ENCODE results near the gene SYNDIG1L. TPM values are rescaled to one million over a fixed set of nuclear protein-coding genes. Genes with fewer than 3 reads are reported as not detected.

The SYNDIG1L gene
- total RNA-seq, 1 donor from 2014 or later: 0.34 TPM

DNA sequence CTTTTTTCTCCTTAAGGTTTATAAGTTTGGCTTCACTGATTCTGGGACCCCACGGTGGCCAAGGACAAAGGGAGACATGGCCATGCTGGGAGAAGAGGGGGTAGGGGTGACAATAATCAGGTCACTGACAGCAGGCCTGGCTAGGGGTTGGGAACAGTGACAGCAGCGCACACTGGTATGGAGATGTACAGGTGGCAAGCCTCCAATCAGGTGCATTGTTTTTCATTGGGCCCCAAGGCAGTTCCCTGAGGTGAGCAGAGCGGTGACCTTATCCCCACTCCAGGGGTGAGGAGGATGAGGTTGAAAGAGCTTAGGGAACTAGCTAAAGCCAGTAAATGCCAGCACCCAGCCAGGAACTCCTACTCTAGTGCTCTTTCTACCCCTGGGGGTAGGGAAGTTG, 1.4 kb downstream of the SYNDIG1L start:
- Mint-ChIP-seq H3K4me3 (ENCODE audit: low read depth) (no peak overlapping the region), H3K36me3 (ENCODE audit: insufficient read depth) (no peaks in the 10 kb centered on the region), H3K27me3 (peaks cover 74% of the 10 kb centered on the region), H3K4me1 (ENCODE audit: low read depth) (no peaks in the 10 kb centered on the region), H3K27ac (no peak overlapping the region), H3K9me3 (ENCODE audit: low read depth) (no peaks in the 10 kb centered on the region)
- no peak for TF ChIP-seq CTCF (IDR thresholded peaks at IDR 0.05; ENCODE audit: unreplicated experiment)
- no peak for DNase-seq (ENCODE audit: low spot score, unreplicated experiment)

GRCh38 chr14:74423246-74423645, 2.8 kb downstream of the SYNDIG1L start:
- Mint-ChIP-seq H3K4me3 (ENCODE audit: low read depth) (no peak overlapping the region), H3K36me3 (ENCODE audit: insufficient read depth) (no peaks in the 10 kb centered on the region), H3K9me3 (ENCODE audit: low read depth) (no peaks in the 10 kb centered on the region), H3K27ac (no peak overlapping the region), H3K27me3 (peaks cover 62% of the 10 kb centered on the region), H3K4me1 (ENCODE audit: low read depth) (no peaks in the 10 kb centered on the region)
- no peak for TF ChIP-seq CTCF (IDR thresholded peaks at IDR 0.05; ENCODE audit: unreplicated experiment)
- no peak for DNase-seq (ENCODE audit: low spot score, unreplicated experiment)

DNA sequence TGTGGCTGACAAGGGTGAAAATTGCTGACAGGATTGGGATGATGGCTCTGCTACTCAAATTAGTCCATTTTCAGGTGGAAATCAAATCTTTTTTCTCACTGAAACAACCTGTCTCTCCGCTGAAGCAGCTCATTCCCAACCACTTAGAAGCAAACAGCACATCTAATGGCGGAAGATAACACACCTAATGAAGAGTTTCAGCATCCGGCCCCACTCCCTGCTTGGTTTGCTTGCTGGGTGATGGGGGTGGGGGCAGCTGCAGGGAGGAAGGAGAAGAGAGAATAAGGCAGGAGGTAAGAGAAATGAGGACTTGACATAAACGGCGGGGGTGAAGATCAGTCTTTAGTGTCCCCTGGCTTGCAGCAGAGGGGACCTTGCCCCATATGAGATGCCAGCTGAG, 4.0 kb downstream of the SYNDIG1L start:
- Mint-ChIP-seq H3K27ac (no peak overlapping the region), H3K4me1 (ENCODE audit: low read depth) (no peaks in the 10 kb centered on the region), H3K27me3 (peaks cover 49% of the 10 kb centered on the region), H3K9me3 (ENCODE audit: low read depth) (no peaks in the 10 kb centered on the region), H3K36me3 (ENCODE audit: insufficient read depth) (no peaks in the 10 kb centered on the region), H3K4me3 (ENCODE audit: low read depth) (no peak overlapping the region)
- DNase-seq (ENCODE audit: low spot score, unreplicated experiment): no peak
- no peak for TF ChIP-seq CTCF (IDR thresholded peaks at IDR 0.05; ENCODE audit: unreplicated experiment)

GRCh38 chr14:74419086-74419485, 6.9 kb downstream of the SYNDIG1L start:
- H3K36me3 Mint-ChIP-seq (ENCODE audit: insufficient read depth): no peaks in the 10 kb centered on the region
- no peak overlapping the region for H3K27ac Mint-ChIP-seq
- no peak for DNase-seq (ENCODE audit: low spot score, unreplicated experiment)
- H3K27me3 Mint-ChIP-seq: peaks cover 26% of the 10 kb centered on the region
- peaks cover 6% of the 10 kb centered on the region for H3K4me1 Mint-ChIP-seq (ENCODE audit: low read depth)
- no peaks in the 10 kb centered on the region for H3K9me3 Mint-ChIP-seq (ENCODE audit: low read depth)
- H3K4me3 Mint-ChIP-seq (ENCODE audit: low read depth): no peak overlapping the region
- TF ChIP-seq CTCF (IDR thresholded peaks at IDR 0.05; ENCODE audit: unreplicated experiment): no peak

DNA sequence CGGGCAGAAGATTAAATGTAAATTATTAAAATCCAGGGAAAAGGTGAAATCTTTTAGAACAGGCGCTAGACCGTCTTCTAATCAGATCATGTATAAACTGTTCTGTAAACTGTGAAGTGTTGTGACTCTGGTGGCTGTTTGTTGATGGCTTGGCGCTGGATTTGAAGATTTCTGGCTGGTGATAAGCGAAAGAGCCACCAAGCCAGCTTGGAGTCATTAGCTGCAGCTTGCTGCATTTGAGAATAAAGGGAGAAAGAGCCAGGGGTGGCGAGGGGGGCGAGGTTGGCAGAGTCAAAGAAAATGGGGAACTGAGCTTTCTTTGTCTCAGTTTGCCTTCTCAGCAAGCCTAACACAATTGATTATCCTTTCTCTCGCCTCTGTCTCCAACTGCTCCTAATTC, 8.0 kb downstream of the SYNDIG1L start:
- TF ChIP-seq CTCF (IDR thresholded peaks at IDR 0.05; ENCODE audit: unreplicated experiment): no peak
- Mint-ChIP-seq H3K27ac (no peak overlapping the region), H3K36me3 (ENCODE audit: insufficient read depth) (no peaks in the 10 kb centered on the region), H3K9me3 (ENCODE audit: low read depth) (no peaks in the 10 kb centered on the region), H3K4me3 (ENCODE audit: low read depth) (no peak overlapping the region), H3K27me3 (peaks cover 26% of the 10 kb centered on the region), H3K4me1 (ENCODE audit: low read depth) (peaks cover 8% of the 10 kb centered on the region)
- DNase-seq (ENCODE audit: low spot score, unreplicated experiment): no peak

All from progenitor cell of endocrine pancreas (in vitro differentiated cells).